IMR-90 (cell line): ENCODE data around the gene NIPSNAP2. TPM values are rescaled to one million over a fixed set of nuclear protein-coding genes. Genes with fewer than 3 reads are reported as not detected.

Experiments
- ATAC-seq: fragments of 200-7000 bp; cut with Tn5 transposase; 2 replicates; pipeline ENCODE4 v1.9.1; 2020; ENCODE audit warnings: low read depth, mild to moderate bottlenecking, moderate library complexity
- BruUV-seq: library from RNA; stranded (reverse); fragments of 400-500 nt; replicated peaks from 2 replicates; lab custom pipeline; 2021; lab: Mats Ljungman, UMichigan
- CTCF ChIA-PET: fragments of 300-600 bp; formaldehyde crosslinking; extraction: SDS; loops from one replicate; lab custom pipeline; 2021; ENCODE audit warnings: antibody characterized with exemption; lab: Yijun Ruan, JAX
- POLR2A ChIA-PET: fragments of 300-600 bp; sonication (Branson Sonifier 250); formaldehyde crosslinking; loops from one replicate; lab custom pipeline; 2022; ENCODE audit warnings: antibody characterized with exemption; ENCODE audit not compliant: unreplicated experiment; lab: Charles Lee
- DNase-seq: peaks from one replicate; pipeline ENCODE4 v3.0.0; 2013
- H2AFZ ChIP-seq: replicated peaks from 2 replicates; pipeline ENCODE3; 2013; ENCODE audit warnings: low read length, mild to moderate bottlenecking; ENCODE audit not compliant: poor library complexity
- H2AK5ac ChIP-seq: 2 replicates; pipeline ENCODE4 v1.6.1; 2013; ENCODE audit warnings: low read depth, low read length, inconsistent platforms
- H2AK9ac ChIP-seq: replicated peaks from 2 replicates; pipeline ENCODE3; 2013; ENCODE audit warnings: mild to moderate bottlenecking, low read depth, low read length, moderate library complexity; ENCODE audit not compliant: poor library complexity
- H2BK120ac ChIP-seq: 2 replicates; pipeline ENCODE4 v1.6.1; 2013; ENCODE audit warnings: low read depth, low read length, inconsistent platforms
- H2BK15ac ChIP-seq: 3 replicates; pipeline ENCODE4 v1.6.1; 2013; ENCODE audit warnings: low read depth, low read length, inconsistent platforms
- H2BK20ac ChIP-seq: 2 replicates; pipeline ENCODE4 v1.6.1; 2013; ENCODE audit warnings: low read depth, mild to moderate bottlenecking, inconsistent platforms, low read length, moderate library complexity
- H2BK5ac ChIP-seq: 2 replicates; pipeline ENCODE4 v1.6.1; 2013; ENCODE audit warnings: mild to moderate bottlenecking, low read depth, low read length, inconsistent platforms; ENCODE audit not compliant: poor library complexity, severe bottlenecking
- H3K14ac ChIP-seq: replicated peaks from 2 replicates; pipeline ENCODE4 v1.6.1; 2013; ENCODE audit warnings: low read depth, low read length, inconsistent platforms
- H3K18ac ChIP-seq: 2 replicates; pipeline ENCODE4 v1.6.1; 2013; ENCODE audit warnings: low read depth, low read length, control low read depth
- H3K23ac ChIP-seq: 2 replicates; pipeline ENCODE4 v1.6.1; 2013; ENCODE audit warnings: low read depth, low read length, inconsistent platforms
- H3K27ac ChIP-seq: 2 replicates; pipeline ENCODE4 v1.5.1; 2013; ENCODE audit warnings: mild to moderate bottlenecking, control low read depth, low read length; ENCODE audit not compliant: insufficient read depth
- H3K27me3 ChIP-seq: 2 replicates; pipeline ENCODE4 v1.6.1; 2013; ENCODE audit warnings: low read length; ENCODE audit not compliant: control insufficient read depth, insufficient read depth
- H3K36me3 ChIP-seq: 2 replicates; pipeline ENCODE4 v1.6.1; 2013; ENCODE audit warnings: low read length, mixed read lengths; ENCODE audit not compliant: control insufficient read depth, insufficient read depth
- H3K4ac ChIP-seq: 2 replicates; pipeline ENCODE4 v1.6.1; 2013; ENCODE audit warnings: low read depth, low read length, inconsistent platforms
- H3K4me1 ChIP-seq: 2 replicates; pipeline ENCODE4 v1.6.1; 2013; ENCODE audit warnings: low read length, mixed read lengths; ENCODE audit not compliant: control insufficient read depth, insufficient read depth
- H3K4me2 ChIP-seq: 2 replicates; pipeline ENCODE4 v1.6.1; 2013; ENCODE audit warnings: low read depth, mild to moderate bottlenecking, control low read depth, low read length, moderate library complexity
- H3K4me3 ChIP-seq: 2 replicates; pipeline ENCODE4 v1.5.1; 2013; ENCODE audit warnings: low read depth, mild to moderate bottlenecking, control low read depth, low read length, moderate library complexity; ENCODE audit not compliant: insufficient read depth
- H3K56ac ChIP-seq: 2 replicates; pipeline ENCODE4 v1.6.1; 2013; ENCODE audit warnings: low read length, inconsistent platforms; ENCODE audit not compliant: insufficient read depth; ENCODE audit errors: extremely low read depth
- H3K79me1 ChIP-seq, 2 experiments: 2 replicates each; pipeline ENCODE4 v1.6.1; 2013; ENCODE audit warnings: low read length in 2 of 2, inconsistent platforms in 1 of 2, low read depth in 1 of 2
- H3K9ac ChIP-seq: 2 replicates; pipeline ENCODE4 v1.6.1; 2013; ENCODE audit warnings: low read depth, low read length, control low read depth
- H3K9me1 ChIP-seq: 2 replicates; pipeline ENCODE4 v1.6.1; 2013; ENCODE audit warnings: low read length, inconsistent platforms; ENCODE audit not compliant: insufficient read depth
- H3K9me3 ChIP-seq: 2 replicates; pipeline ENCODE4 v1.6.1; 2013; ENCODE audit warnings: low read length; ENCODE audit not compliant: control insufficient read depth, insufficient read depth
- H4K20me1 ChIP-seq: 2 replicates; pipeline ENCODE4 v1.6.1; 2013; ENCODE audit warnings: low read length, inconsistent platforms; ENCODE audit not compliant: insufficient read depth
- H4K5ac ChIP-seq: 2 replicates; pipeline ENCODE4 v1.6.1; 2013; ENCODE audit warnings: mild to moderate bottlenecking, low read depth, low read length, control low read depth
- H4K8ac ChIP-seq, 2 experiments: 2 replicates each; pipeline ENCODE4 v1.6.1; 2013; ENCODE audit warnings: low read depth in 2 of 2, low read length in 2 of 2, control low read depth in 1 of 2, inconsistent platforms in 1 of 2
- H4K91ac ChIP-seq: 2 replicates; pipeline ENCODE4 v1.6.1; 2013; ENCODE audit warnings: low read depth, low read length, inconsistent platforms; ENCODE audit not compliant: insufficient read depth
- MAZ ChIP-seq: IDR thresholded peaks from 2 replicates; pipeline ENCODE4 v1.6.1; 2012; ENCODE audit warnings: low read depth, mild to moderate bottlenecking, low read length, improper control_type of control experiment, moderate library complexity, borderline replicate concordance
- MXI1 ChIP-seq: IDR thresholded peaks from 2 replicates; pipeline ENCODE4 v1.6.1; 2012; ENCODE audit warnings: low read depth, mild to moderate bottlenecking, low read length, moderate library complexity, borderline replicate concordance
- NFE2L2 ChIP-seq: fragments of 150-350 bp; IDR thresholded peaks from 2 replicates; pipeline ENCODE4 v1.6.1; 2016; ENCODE audit warnings: low read depth, mild to moderate bottlenecking, low read length
- RAD21 ChIP-seq: IDR thresholded peaks from 2 replicates; pipeline ENCODE4 v1.6.1; 2012; ENCODE audit warnings: low read length, improper control_type of control experiment
- WGBS, 2 experiments: methylation state at CpG; one replicate each; pipeline versions ENCODE4 v1.1.5 to v1.1.7; 2013; ENCODE audit warnings: missing lambda C conversion rate in 2 of 2; ENCODE audit not compliant: insufficient read length in 1 of 2; ENCODE audit errors: extremely low coverage in 2 of 2; 5-methylcytosine and 5-hydroxymethylcytosine counted together
- dilution Hi-C: fragments of 300-500 bp; cut with HindIII; formaldehyde crosslinking; loops from one replicate; pipeline ENCODE4 v1.14.3; 2018; ENCODE audit warnings: low sequenced_read_pairs; ENCODE audit not compliant: unreplicated experiment
- in situ Hi-C: fragments of 300-500 bp; cut with MboI; formaldehyde crosslinking; loops from 3 replicates; pipeline ENCODE4 v1.14.3; 2019; ENCODE audit warnings: low sequenced_read_pairs, inconsistent platforms, mixed read lengths
- intact Hi-C: fragments of 100-400 bp; cut with micrococcal nuclease; formaldehyde crosslinking; loops from 2 replicates; pipeline ENCODE4 v1.10.0; 2022
- polyA plus RNA-seq, 3 experiments: library from polyadenylated mRNA; depleted of rRNA; stranded (reverse); fragments of >200 nt; gene quantifications; 2 replicates each; pipeline ENCODE4 v1.2.3, GENCODE V29; 2012; ENCODE audit warnings: low replicate concordance in 1 of 3
- total RNA-seq: library from RNA; depleted of rRNA; stranded (reverse); fragments of >200 nt; gene quantifications from 2 replicates; pipeline ENCODE4 v1.2.3, GENCODE V29; 2012
- TF ChIP-seq, protein P1 (sequence below): fragments of 150-350 bp; IDR thresholded peaks from 2 replicates; pipeline ENCODE4 v1.6.1; 2017; ENCODE audit warnings: mild to moderate bottlenecking, antibody characterized with exemption, low read length, low read depth

NIPSNAP2 gene
- total and polyA plus RNA-seq, 2 of the 4 experiments (the other 2 are of a cell fraction) = 33.7 to 42.8 TPM

DNA sequence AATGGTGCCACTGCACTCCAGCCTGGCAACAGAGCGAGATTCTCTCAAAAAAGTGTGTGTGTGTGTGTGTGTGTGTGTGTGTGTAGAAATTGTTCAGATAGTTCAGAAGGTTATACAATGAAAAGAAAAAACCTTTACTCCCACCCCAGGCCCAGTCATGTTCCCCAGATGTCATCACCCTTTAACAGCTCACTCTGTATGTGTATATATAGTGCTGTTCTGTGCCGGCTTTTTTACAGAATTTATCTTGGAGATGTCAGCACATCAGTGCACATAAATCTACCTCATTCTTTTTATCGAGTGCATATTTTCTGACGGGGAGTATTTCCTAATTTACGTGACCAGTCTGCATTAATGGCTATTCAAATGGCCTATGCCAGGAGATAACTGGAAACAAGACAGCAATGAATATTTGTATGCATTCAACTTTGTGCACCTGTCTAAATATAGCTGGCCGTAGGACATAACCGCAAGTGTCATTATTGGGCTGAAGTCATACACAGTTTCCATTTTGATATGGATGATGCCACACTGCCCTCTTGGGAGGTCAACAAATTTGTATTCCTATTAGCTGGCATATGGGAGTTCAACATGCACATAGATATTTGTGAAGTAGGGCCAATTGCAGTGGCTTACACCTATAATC lies 11.7 kb downstream of the NIPSNAP2 start:
- Histone ChIP-seq H4K8ac (no peak overlapping the region), H3K4me1 (no peaks in the 10 kb centered on the region), H3K56ac (no peak overlapping the region), H4K91ac (no peak overlapping the region), H3K4me3 (no peak overlapping the region), H2AFZ (no peak overlapping the region), H2BK20ac (no peak overlapping the region), H3K23ac (no peak overlapping the region), H2BK5ac (no peak overlapping the region), H2AK9ac (no peak overlapping the region), H3K36me3 (peaks cover 18% of the 10 kb centered on the region), H3K27me3 (no peaks in the 10 kb centered on the region), H2BK15ac (no peak overlapping the region), H3K4me2 (no peak overlapping the region), H3K9me3 (no peaks in the 10 kb centered on the region), H3K4ac (no peak overlapping the region), H3K14ac (no peak overlapping the region), H2BK120ac (no peak overlapping the region), H3K79me1 (peaks cover 22 to 30% of the 10 kb centered on the region in 2 experiments), H3K9ac (no peak overlapping the region), H3K27ac (no peak overlapping the region), H4K20me1 (peaks cover 13% of the 10 kb centered on the region), H4K5ac (no peak overlapping the region), H2AK5ac (no peak overlapping the region), H3K9me1 (peaks cover 11% of the 10 kb centered on the region; the same call in 1 of the 2 replicates), H3K18ac (no peak overlapping the region)
- TF ChIP-seq MXI1 = no peak
- no peak for TF ChIP-seq MAZ
- TF ChIP-seq, protein P1, sequence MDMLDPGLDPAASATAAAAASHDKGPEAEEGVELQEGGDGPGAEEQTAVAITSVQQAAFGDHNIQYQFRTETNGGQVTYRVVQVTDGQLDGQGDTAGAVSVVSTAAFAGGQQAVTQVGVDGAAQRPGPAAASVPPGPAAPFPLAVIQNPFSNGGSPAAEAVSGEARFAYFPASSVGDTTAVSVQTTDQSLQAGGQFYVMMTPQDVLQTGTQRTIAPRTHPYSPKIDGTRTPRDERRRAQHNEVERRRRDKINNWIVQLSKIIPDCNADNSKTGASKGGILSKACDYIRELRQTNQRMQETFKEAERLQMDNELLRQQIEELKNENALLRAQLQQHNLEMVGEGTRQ = no peak
- no peak for TF ChIP-seq RAD21
- TF ChIP-seq NFE2L2 = no peak
- ATAC-seq (no peak), DNase-seq (no peak)
- 90% methylated on average over 2 of the region's 7 CpGs; no CpG with 5 or more reads in 1 of the 2 experiments for WGBS, 2 experiments
- BruUV-seq = no TSS peak
- ChIA-PET POLR2A (interaction anchor here (0.6 kb wide), 2 partner anchors 14 to 123 kb away, joined by 3 read pairs; no protein-coding TSS in a partner anchor), CTCF (interaction anchor here (0.6 kb wide), 1 partner anchor 12 kb away, joined by 3 read pairs; no protein-coding TSS in a partner anchor)
- intact Hi-C loops = no loop called here
- dilution Hi-C loops = no loop called here
- in situ Hi-C loops = no loop called here
